ENCODE measurements around the gene AANAT. TPM values are rescaled to one million over a fixed set of nuclear protein-coding genes. Genes with fewer than 3 reads are reported as not detected.

The AANAT gene
- polyA plus RNA-seq, 3 donors: 0.35 TPM; not detected in 2

- no peak for DNase-seq (ENCODE audit: low read depth in 3 of 3, low spot score in 2 of 3)
These were observed 618 bp downstream of the AANAT start for GRCh38 chr17:76467809-76468633.

GRCh38 chr17:76468634-76469010, 1.2 kb downstream of the AANAT start:
- DNase-seq (ENCODE audit: low read depth in 3 of 3, low spot score in 2 of 3): no peak

GRCh38 chr17:76469076-76469990, 1.9 kb downstream of the AANAT start:
- DNase-seq (ENCODE audit: low read depth in 3 of 3, low spot score in 2 of 3): no peak

GRCh38 chr17:76469991-76470739, 2.8 kb downstream of the AANAT start:
- DNase-seq (ENCODE audit: low read depth in 3 of 3, low spot score in 2 of 3): no peak

- DNase-seq (ENCODE audit: low read depth in 3 of 3, low spot score in 2 of 3): no peak
These were observed 4.3 kb downstream of the AANAT start for GRCh38 chr17:76471498-76472257.

- no peak for DNase-seq (ENCODE audit: low read depth in 3 of 3, low spot score in 2 of 3)
These were observed 4.8 kb downstream of the AANAT start for GRCh38 chr17:76472258-76472645.

- DNase-seq (ENCODE audit: low read depth in 3 of 3, low spot score in 2 of 3): no peak
These were observed 5.3 kb downstream of the AANAT start for GRCh38 chr17:76472726-76473125.

GRCh38 chr17:76473541-76473985, 6.2 kb downstream of the AANAT start:
- DNase-seq (ENCODE audit: low read depth in 3 of 3, low spot score in 2 of 3): no peak

GRCh38 chr17:76474238-76474637, 6.8 kb downstream of the AANAT start:
- DNase-seq (ENCODE audit: low read depth in 3 of 3, low spot score in 2 of 3): no peak

GRCh38 chr17:76474894-76475293, 7.5 kb downstream of the AANAT start:
- no peak for DNase-seq (ENCODE audit: low read depth in 3 of 3, low spot score in 2 of 3)

- no peak for DNase-seq (ENCODE audit: low read depth in 3 of 3, low spot score in 2 of 3)
These were observed 7.9 kb downstream of the AANAT start for GRCh38 chr17:76475302-76475701.

- no peak for DNase-seq (ENCODE audit: low read depth in 3 of 3, low spot score in 2 of 3)
These were observed 9.3 kb downstream of the AANAT start for GRCh38 chr17:76476736-76477135.

- no peak for DNase-seq (ENCODE audit: low read depth in 3 of 3, low spot score in 2 of 3)
These were observed 10.2 kb downstream of the AANAT start for GRCh38 chr17:76477576-76477975.

GRCh38 chr17:76478097-76478496, 10.7 kb downstream of the AANAT start:
- DNase-seq (ENCODE audit: low read depth in 3 of 3, low spot score in 2 of 3): no peak

GRCh38 chr17:76478730-76479514, 11.5 kb downstream of the AANAT start:
- DNase-seq (ENCODE audit: low read depth in 3 of 3, low spot score in 2 of 3): no peak

GRCh38 chr17:76479515-76480060, 12.2 kb downstream of the AANAT start:
- no peak for DNase-seq (ENCODE audit: low read depth in 3 of 3, low spot score in 2 of 3)

- DNase-seq (ENCODE audit: low read depth in 3 of 3, low spot score in 2 of 3): no peak
These were observed 13.2 kb downstream of the AANAT start for GRCh38 chr17:76480632-76481031.

- DNase-seq (ENCODE audit: low read depth in 3 of 3, low spot score in 2 of 3): no peak
These were observed 13.8 kb downstream of the AANAT start for GRCh38 chr17:76481071-76481655.

GRCh38 chr17:76484228-76484725, 16.9 kb downstream of the AANAT start:
- no peak for DNase-seq (ENCODE audit: low read depth in 3 of 3, low spot score in 2 of 3)
